Vagina (tissue), 2 donors: ENCODE results near the gene RAET1L. TPM values are rescaled to one million over a fixed set of nuclear protein-coding genes. Genes with fewer than 3 reads are reported as not detected.
"Not testable (repeated sequence)": the region's sequence is repeated elsewhere in the genome, so short reads cannot be mapped to it uniquely, and the experiment has no call there.

ENCODE experiments used
- DNase-seq, 2 donors: peaks; one replicate each; pipeline ENCODE4 v3.0.0-alpha.2; 2017; ENCODE audit errors: extremely low spot score in 2 of 2
- H3K27ac ChIP-seq: fragments of 200-600 bp; sonication (generic); one replicate; pipeline ENCODE4 v1.5.1; 2019
- H3K27me3 ChIP-seq: fragments of 200-600 bp; sonication (generic); one replicate; pipeline ENCODE4 v1.5.1; 2019
- H3K36me3 ChIP-seq, 2 donors: fragments of 200-600 bp; sonication (generic); one replicate each; pipeline ENCODE4 v1.5.1; 2017 to 2019
- H3K4me1 ChIP-seq: fragments of 200-600 bp; sonication (generic); one replicate; pipeline ENCODE4 v1.5.1; 2019
- H3K4me3 ChIP-seq, 2 donors: fragments of 200-600 bp; sonication (generic); 1 replicate in 1 of 2; 2 replicates in 1 of 2; pipeline ENCODE4 v1.5.1; 2016 to 2019
- H3K9me3 ChIP-seq: fragments of 200-600 bp; sonication (generic); one replicate; pipeline ENCODE4 v1.5.1; 2019
- CTCF ChIP-seq, 3 experiments: fragments of 450-650 bp in 2 of 3; fragments of 200-600 bp in 1 of 3; sonication (generic) in 1 of 3; IDR thresholded peaks; one replicate each; pipeline ENCODE4 v1.5.1; 2017 to 2019; ENCODE audit warnings: antibody characterized with exemption in 3 of 3, mild to moderate bottlenecking in 2 of 3, moderate library complexity in 2 of 3
- POLR2A ChIP-seq, 2 donors: fragments of 450-650 bp; IDR thresholded peaks; one replicate each; pipeline ENCODE4 v1.6.1; 2017; ENCODE audit warnings: antibody characterized with exemption in 2 of 2, mild to moderate bottlenecking in 2 of 2, moderate library complexity in 2 of 2
- POLR2AphosphoS5 ChIP-seq, 2 donors: sonication (generic); formaldehyde crosslinking; IDR thresholded peaks; one replicate each; pipeline ENCODE4 v1.9.0; 2017; ENCODE audit warnings: antibody characterized with exemption in 2 of 2, mild to moderate bottlenecking in 2 of 2, low read depth in 1 of 2; ENCODE audit not compliant: insufficient read depth in 1 of 2
- intact Hi-C: fragments of 100-400 bp; cut with DNase I; formaldehyde crosslinking; loops from one replicate; pipeline ENCODE4 v1.15.1; 2023
- total RNA-seq: library from RNA; depleted of rRNA; stranded (reverse); fragments of >200 nt; gene quantifications from one replicate; pipeline ENCODE4 v1.2.3, GENCODE V29; 2016

RAET1L gene
- 8.3 TPM for total RNA-seq

- TF ChIP-seq POLR2A (IDR thresholded peaks at IDR 0.05): peak in 1 of 2 donors; percentile 13
- TF ChIP-seq CTCF (IDR thresholded peaks at IDR 0.05): no peak
- peak; percentile 57 to 75 for TF ChIP-seq POLR2AphosphoS5 (IDR thresholded peaks at IDR 0.05; ENCODE audit: insufficient read depth in 1 of 2, low read depth in 1 of 2)
- Histone ChIP-seq H3K36me3 (no peaks in the 10 kb centered on the region), H3K27ac (no peak within 1 kb of the TSS), H3K27me3 (peaks cover 3% of the 10 kb centered on the region), H3K9me3 (no peaks in the 10 kb centered on the region), H3K4me3 (peak within 1 kb of the TSS; percentile 30 to 34), H3K4me1 (peaks cover 19% of the 10 kb centered on the region)
- intact Hi-C loops: no loop called here
- no peak for DNase-seq
Measured at GRCh38 chr6:150025201-150025917, at the start of gene RAET1L. TSS of gene RAET1L (minus strand) at chr6:150025532. CDS start at chr6:150025471, 61 bp downstream.

DNA sequence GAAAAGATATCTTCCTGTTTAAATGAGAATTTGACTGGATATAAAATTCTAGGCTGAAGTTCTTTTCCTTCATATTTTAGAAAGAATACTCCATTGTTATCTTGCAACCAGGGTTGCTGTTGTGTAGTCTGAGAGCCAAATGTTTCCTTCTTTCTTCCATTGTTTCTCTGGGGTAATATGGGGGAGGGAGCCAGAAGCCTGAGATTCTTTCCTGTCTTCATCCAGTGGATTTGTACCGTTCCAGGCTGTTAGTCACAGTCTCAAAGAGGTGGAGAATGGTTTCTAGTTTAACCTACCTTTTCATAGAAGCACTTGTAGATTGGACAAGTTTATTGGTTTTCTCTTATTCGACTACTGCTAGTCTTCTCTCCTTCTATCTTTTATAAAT, 49.7 kb upstream of the RAET1L start:
- no peaks in the 10 kb centered on the region for H3K9me3 ChIP-seq
- intact Hi-C loops: loop anchor here (10.0 kb wide), 1 partner anchor 260 kb away; no protein-coding TSS in a partner anchor

DNA sequence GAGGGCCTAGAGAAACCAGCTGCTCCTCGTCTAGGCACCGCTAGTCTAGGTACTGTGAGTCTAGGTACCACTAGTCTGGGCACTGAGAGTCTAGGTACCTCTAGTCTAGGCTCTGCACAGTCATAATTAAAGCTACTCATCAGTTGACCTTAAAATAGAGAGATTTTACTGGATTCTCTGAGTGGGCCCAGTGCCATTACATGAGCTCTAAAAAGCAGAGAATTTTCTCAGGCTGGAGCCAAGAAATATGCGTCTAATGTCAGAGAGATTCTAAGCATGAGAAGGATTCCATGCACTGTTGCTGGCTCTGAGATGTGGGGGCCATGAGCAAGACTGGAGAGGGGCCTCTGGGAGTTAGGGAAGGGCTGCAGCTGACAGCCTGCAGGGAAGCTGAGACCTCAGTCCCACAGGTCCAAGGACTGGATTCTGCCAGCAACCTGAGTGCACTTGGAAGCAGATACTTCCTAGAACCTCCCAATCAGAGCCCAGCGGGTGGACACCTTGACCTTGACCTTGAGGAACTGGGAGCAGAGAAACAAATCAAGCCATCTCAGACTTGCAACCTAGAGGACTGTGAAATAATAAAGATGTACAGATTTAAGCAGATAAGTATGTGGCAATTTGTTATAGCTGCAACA, 49.2 kb upstream of the RAET1L start:
- H3K4me1 ChIP-seq, H3K27ac ChIP-seq, H3K36me3 ChIP-seq, H3K27me3 ChIP-seq, DNase-seq, H3K9me3 ChIP-seq, H3K4me3 ChIP-seq: not testable (repeated sequence)
- intact Hi-C loops: loop anchor here (10.0 kb wide), 1 partner anchor 260 kb away; no protein-coding TSS in a partner anchor

More for the DNA sequence above, 49.7 kb upstream of the RAET1L start:
- no peak for DNase-seq
- Histone ChIP-seq H3K27me3 (no peaks in the 10 kb centered on the region), H3K4me1 (no peaks in the 10 kb centered on the region), H3K4me3 (no peak overlapping the region), H3K27ac (no peak overlapping the region), H3K36me3 (no peaks in the 10 kb centered on the region)
- no peak for TF ChIP-seq POLR2A (IDR thresholded peaks at IDR 0.05)
- no peak for TF ChIP-seq CTCF (IDR thresholded peaks at IDR 0.05)
- TF ChIP-seq POLR2AphosphoS5 (IDR thresholded peaks at IDR 0.05; ENCODE audit: insufficient read depth in 1 of 2, low read depth in 1 of 2): no peak

DNA sequence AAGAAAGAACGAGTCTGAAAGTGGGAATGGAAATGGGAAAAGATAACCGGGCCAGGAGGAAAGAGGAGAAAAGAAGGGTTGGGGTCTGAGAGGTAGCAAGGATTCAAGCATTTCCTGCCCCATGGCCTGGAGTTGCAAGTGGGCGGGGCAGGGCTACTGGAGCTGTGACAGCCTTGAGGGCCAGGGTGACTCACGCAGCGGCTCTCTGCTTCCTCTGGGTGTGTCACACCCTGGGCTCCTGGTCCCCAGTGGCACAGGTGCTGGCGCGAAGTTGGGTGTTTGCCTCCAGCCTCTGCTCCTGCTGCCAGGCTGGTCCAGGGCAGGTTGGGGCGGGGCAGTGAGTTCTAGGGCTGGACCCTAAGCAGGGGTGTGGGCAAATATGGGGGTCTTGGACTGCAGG, 46.9 kb upstream of the RAET1L start:
- Histone ChIP-seq H3K36me3 (no peaks in the 10 kb centered on the region), H3K9me3 (no peaks in the 10 kb centered on the region), H3K4me1 (peaks cover 9% of the 10 kb centered on the region), H3K27ac (no peak overlapping the region), H3K4me3 (no peak overlapping the region), H3K27me3 (no peaks in the 10 kb centered on the region)
- DNase-seq: no peak
- intact Hi-C loops: loop anchor here (10.0 kb wide), 1 partner anchor 263 kb away; no protein-coding TSS in a partner anchor
- TF ChIP-seq CTCF (IDR thresholded peaks at IDR 0.05) (no peak), POLR2A (IDR thresholded peaks at IDR 0.05) (no peak), POLR2AphosphoS5 (IDR thresholded peaks at IDR 0.05; ENCODE audit: insufficient read depth in 1 of 2, low read depth in 1 of 2) (no peak)

- no peaks in the 10 kb centered on the region for H3K27me3 ChIP-seq
- no peak overlapping the region for H3K27ac ChIP-seq
- no peak overlapping the region for H3K4me3 ChIP-seq
- intact Hi-C loops: loop anchor here (10.0 kb wide), 1 partner anchor 264 kb away; no protein-coding TSS in a partner anchor
- H3K4me1 ChIP-seq: peaks cover 9% of the 10 kb centered on the region
- no peaks in the 10 kb centered on the region for H3K36me3 ChIP-seq
- TF ChIP-seq CTCF (IDR thresholded peaks at IDR 0.05): no peak
- no peak for TF ChIP-seq POLR2A (IDR thresholded peaks at IDR 0.05)
- no peak for TF ChIP-seq POLR2AphosphoS5 (IDR thresholded peaks at IDR 0.05; ENCODE audit: insufficient read depth in 1 of 2, low read depth in 1 of 2)
- no peaks in the 10 kb centered on the region for H3K9me3 ChIP-seq
- DNase-seq: no peak
Measured at GRCh38 chr6:150070236-150070818, 45.0 kb upstream of the RAET1L start.
